NCI-H82 treated with DMSO at 0.1 percent for 48 hours (cell line): ENCODE measurements around the gene CDK15.
"Not testable (repeated sequence)": the region's sequence is repeated elsewhere in the genome, so short reads cannot be mapped to it uniquely, and the experiment has no call there.

Experiments used
- DNase-seq: peaks from one replicate; lab custom pipeline; 2025; ENCODE audit not compliant: unreplicated experiment; lab: John Stamatoyannopoulos, UW

Gene CDK15

DNA sequence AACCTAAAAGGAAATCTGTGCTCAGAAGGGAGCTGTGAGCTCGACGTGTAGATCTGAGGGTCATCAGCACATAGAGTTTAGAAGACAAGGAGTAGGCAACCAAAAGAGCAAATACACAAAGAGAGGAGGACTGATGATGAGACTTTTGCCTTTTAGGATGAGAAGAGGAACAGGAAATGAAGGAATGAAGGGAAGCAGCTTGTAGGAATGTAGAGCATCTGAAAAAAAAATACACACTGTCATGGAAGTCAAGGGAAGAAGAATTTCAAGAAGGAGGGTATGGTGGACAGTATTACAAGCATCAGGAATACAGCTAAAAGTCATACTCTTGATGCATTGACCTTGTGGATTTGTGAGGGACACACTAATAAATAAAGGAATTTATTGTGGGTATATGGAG, 21.9 kb downstream of the CDK15 start:
- DNase-seq = no peak

DNA sequence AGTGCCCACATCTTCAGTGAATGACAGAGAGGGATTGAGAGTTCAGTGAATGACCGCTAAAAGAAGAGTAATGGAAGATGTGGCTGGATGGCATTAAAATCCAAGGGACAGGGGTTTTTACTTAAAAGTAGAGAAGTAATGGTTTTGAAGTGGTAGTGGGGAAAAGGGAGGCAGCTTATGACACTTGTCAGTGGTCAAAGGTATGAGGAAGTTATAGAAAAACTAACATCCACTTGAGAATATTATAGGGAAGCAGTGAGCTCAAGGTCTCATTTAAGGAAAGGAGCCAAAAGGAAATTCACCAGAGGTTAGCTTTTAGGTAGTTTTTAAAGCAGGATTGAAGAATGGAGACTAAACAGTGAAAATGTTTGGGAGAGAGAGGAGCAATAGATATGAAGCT, 24.3 kb downstream of the CDK15 start:
- DNase-seq = no peak

GRCh38 chr2:201831469-201831868, 25.1 kb downstream of the CDK15 start:
- no peak for DNase-seq

DNA sequence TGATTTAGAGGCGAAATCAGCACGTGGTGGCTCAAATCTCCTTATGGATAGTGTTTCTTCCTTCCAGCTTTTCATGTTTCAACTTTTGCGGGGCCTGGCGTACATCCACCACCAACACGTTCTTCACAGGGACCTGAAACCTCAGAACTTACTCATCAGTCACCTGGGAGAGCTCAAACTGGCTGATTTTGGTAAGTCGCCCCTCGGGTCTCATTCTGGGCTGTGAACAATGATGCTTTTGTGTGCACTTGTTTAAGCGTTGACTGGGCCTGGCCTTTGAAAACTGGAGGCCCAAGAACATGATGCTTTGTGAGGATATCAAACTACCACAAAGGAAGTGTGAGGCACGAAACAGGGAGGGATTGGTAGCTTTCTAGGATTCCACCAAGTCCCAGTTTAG, 27.4 kb downstream of the CDK15 start:
- no peak for DNase-seq

DNA sequence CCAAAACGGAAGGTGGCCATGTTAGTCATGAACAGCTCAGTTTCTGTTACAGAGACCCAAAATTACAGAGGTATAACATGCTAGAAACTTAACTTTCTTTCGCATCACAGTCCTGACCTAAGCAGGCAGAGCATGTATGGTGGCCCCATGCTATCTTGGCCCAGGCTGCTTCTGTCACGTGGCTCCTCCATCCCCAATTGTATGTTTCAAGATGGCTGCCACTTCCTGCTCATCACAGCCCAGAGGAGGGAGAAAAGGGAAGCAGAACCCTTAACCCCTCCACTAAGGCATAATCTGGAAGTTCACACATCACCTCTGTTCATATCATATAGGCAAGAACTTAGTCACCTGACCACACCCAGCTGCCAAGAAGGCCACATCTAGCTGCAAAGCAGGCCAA, 28.7 kb downstream of the CDK15 start:
- no peak for DNase-seq

DNA sequence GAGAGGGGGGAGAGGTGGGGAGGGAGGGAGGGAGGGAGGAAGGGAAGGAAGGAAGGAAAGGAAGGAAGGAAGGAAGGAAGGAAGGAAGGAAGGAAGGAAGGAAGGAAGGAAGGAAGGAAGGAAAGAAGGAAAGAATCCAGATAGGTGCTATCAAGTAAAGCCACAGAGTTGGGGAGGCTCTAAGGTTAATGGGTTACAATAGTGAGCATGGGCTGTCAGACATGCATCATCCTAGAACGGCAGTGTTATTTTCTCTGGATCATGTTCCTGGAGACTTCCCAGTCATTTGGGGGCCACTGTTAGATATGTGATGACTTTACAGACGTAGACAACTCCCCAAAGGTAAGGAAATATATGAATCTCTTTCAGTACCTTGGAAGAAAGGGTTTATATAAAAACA, 31.1 kb downstream of the CDK15 start:
- DNase-seq = no peak

DNA sequence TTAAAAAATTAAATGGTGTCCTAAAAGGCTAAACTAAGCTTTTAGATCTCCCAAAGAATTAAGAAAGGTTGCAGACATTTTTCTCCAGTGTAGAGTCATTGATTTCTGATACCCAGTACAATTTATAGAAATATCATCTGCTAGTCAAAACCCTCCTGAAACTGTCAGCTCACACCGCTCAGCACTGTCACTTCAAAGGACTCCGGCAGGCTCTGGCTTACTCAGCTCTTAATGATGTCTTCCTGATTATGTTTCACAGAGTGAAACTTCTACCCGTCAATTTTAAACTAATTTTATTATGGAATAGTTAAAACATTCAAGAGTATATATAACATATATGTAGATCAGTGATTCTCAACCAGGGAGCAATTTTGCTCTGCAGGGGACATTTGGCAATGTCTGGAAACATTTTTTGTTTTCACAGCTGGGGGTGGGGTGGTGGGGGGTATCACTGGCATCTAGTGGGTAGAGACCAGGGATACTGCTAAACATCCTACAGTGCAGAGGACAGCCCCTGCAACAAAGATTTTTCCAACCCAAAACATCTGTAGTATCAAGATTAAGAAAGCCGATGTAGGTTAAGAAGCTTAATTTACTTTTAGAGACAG, 31.6 kb downstream of the CDK15 start:
- DNase-seq = no peak

DNA sequence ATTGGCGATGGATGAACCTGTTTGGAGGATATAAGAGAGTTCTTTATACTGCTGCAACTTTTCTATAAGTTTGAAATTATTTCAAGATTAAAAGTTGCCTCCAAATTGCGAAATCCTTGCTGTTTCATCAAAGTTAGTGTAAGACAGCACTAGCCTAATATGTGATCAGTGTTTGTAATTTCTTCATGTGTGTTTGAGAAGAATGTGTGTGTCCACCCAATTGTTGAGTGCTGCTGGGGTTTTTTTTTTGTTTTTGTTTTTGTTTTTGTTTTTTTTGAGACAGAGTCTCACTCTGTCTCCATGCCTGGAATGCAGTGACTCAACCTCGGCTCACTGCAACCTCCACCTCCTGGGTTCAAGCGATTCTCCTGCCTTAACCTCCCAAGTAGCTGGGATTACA, 33.4 kb downstream of the CDK15 start:
- no peak for DNase-seq

- no peak for DNase-seq
These were observed 34.4 kb downstream of the CDK15 start for GRCh38 chr2:201840726-201841125.

- DNase-seq = no peak
These were observed 36.0 kb downstream of the CDK15 start for GRCh38 chr2:201842131-201842860.

GRCh38 chr2:201844922-201845321, 38.6 kb downstream of the CDK15 start:
- DNase-seq = not testable (repeated sequence)

- no peak for DNase-seq
These were observed 41.1 kb downstream of the CDK15 start for GRCh38 chr2:201847481-201847880.

DNA sequence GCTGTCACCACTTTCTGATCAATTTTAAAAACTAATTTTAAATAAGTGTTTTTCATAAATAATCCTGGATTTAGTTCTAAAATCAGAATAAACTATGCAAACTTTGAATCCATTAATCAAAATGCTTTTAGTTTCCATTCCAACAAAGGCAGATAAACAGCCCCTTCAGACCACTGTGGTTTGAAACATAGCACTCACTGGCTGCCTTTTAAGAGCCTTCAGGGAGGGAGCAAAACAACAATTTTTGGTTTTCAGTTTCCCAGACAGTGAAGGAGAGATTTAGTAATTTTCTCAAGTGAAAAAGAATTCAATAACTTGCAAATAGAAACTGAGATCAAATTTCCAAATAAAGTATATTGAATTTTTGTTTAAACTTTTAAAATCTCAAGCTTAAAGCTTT, 46.1 kb downstream of the CDK15 start:
- DNase-seq = no peak

GRCh38 chr2:201852878-201853415, 46.6 kb downstream of the CDK15 start:
- DNase-seq = peak; percentile 36

DNA sequence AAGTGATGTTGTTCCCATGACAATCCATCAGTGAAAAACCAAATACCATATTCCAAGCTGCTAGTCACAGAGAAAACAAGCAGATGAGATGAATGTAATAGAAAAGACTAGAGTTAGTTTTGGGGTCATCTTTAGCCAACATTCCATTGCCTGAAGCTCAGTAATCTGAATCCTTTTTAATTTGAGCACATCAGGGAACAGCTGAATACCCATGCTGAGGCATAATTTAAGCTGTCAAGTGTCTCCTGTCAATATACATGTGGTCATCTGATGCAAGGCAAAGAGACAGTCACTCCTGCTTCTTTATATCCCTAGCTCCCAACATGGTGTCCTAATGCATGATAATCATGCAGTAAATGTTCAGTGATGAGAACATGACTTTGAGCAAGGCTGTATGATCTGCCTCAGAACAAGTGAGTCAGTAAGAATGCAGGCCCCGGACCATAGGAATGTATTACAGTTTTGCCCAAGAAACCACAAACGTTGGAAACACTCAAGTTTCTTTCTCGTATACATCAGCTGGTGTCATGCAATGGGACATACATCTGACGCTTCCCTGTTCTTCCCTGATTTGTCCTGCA, 48.0 kb downstream of the CDK15 start:
- no peak for DNase-seq

DNA sequence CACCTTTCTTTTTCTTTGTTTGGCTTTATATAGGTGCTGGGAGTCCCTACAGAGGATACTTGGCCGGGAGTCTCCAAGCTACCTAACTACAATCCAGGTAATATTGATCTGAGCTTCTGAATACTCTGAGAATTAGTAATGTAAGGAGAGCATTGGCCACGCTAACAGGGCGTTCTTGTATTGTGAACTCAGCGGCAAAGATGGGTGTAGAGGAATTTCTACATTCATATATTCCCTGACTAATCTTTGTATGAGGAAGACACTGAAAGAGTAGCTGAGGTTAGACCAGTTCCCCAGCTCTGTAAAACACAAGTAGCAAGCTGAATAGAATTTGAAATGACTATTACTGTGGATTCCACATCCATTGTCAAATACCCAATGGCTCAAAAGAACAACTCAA, 48.5 kb downstream of the CDK15 start:
- no peak for DNase-seq

GRCh38 chr2:201855356-201855755, 49.0 kb downstream of the CDK15 start:
- no peak for DNase-seq

- no peak for DNase-seq
These were observed 51.0 kb downstream of the CDK15 start for GRCh38 chr2:201857326-201857725.

GRCh38 chr2:201858281-201859184, 52.2 kb downstream of the CDK15 start:
- DNase-seq = peak; percentile 53

GRCh38 chr2:201859949-201860348, 53.6 kb downstream of the CDK15 start:
- DNase-seq = no peak

DNA sequence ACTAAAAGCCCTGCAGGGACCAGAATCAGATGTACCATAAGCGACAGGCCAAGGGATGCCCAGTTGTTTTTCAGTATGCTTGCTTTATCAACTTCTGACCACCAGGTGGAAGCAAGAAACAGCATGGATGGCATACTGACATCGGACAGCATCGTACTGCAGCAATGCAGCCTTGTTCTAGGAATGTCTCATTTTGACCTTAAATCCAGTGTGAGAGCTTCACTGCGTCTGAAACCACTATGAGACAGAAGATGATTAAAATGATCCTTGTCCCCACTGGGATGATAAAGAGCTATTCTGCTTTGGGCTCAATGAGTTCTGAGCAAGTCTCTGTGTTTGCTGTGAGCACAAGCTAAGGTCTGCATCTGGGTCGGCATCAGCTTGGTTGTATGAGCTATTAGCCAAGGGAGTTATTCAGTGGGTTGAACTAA, 54.3 kb downstream of the CDK15 start:
- peak; percentile 67 for DNase-seq
